ENCODE data around the gene IQGAP2.

- TF ChIP-seq EZH2 (IDR thresholded peaks at IDR 0.05; ENCODE audit: borderline replicate concordance, low read depth, low read length), result no peak
- no peak for TF ChIP-seq POLR2A (conservative IDR thresholded peaks at IDR 0.05)
- TF ChIP-seq KLF13 (tag; IDR thresholded peaks at IDR 0.05; ENCODE audit: borderline replicate concordance, low read depth), result no peak
- no peak for TF ChIP-seq TCF7 (IDR thresholded peaks at IDR 0.05; ENCODE audit: borderline replicate concordance)
- no peak for TF ChIP-seq ZNF239 (CRISPR knock-in tag; IDR thresholded peaks at IDR 0.05)
- TF ChIP-seq MED1 (CRISPR knock-in tag; IDR thresholded peaks at IDR 0.05; ENCODE audit: borderline replicate concordance), result no peak
- no peak for TF ChIP-seq EP300 (IDR thresholded peaks at IDR 0.05; ENCODE audit: low read length)
- no peak for TF ChIP-seq E2F4 (CRISPR knock-in tag; IDR thresholded peaks at IDR 0.05; ENCODE audit: low read depth)
- TF ChIP-seq POLR2AphosphoS2 (IDR thresholded peaks at IDR 0.05; ENCODE audit: low read length), result no peak
Observed at GRCh38 chr5:76724871-76725270, 321.8 kb downstream of the IQGAP2 start.
